Right atrium auricular region (tissue), 2 donors: ENCODE results near the gene ZNF445. TPM values are rescaled to one million over a fixed set of nuclear protein-coding genes. Genes with fewer than 3 reads are reported as not detected.
A peak's percentile ranks its signal among the peaks of the same experiment; 100 is the strongest.
"Not testable (repeated sequence)": the region's sequence is repeated elsewhere in the genome, so short reads cannot be mapped to it uniquely, and the experiment has no call there.

Experiments
- DNase-seq: peaks from one replicate; pipeline ENCODE4 v3.0.0-alpha.2; 2019; ENCODE audit warnings: low spot score
- H3K27ac ChIP-seq, 2 donors: fragments of 200-600 bp; sonication (generic); 1 replicate in 1 of 2; 2 replicates in 1 of 2; pipeline ENCODE4 v1.5.1; 2016 to 2019
- H3K27me3 ChIP-seq, 2 donors: fragments of 200-600 bp; sonication (generic); one replicate each; pipeline versions ENCODE4 v1.5.1 to v1.6.0; 2017 to 2019
- H3K36me3 ChIP-seq: fragments of 200-600 bp; sonication (generic); one replicate; pipeline ENCODE4 v1.5.1; 2016
- H3K4me1 ChIP-seq, 2 donors: fragments of 200-600 bp; sonication (generic); one replicate each; pipeline versions ENCODE4 v1.5.1 to v1.6.0; 2017 to 2019
- H3K4me3 ChIP-seq, 2 donors: fragments of 200-600 bp; sonication (generic); 1 replicate in 1 of 2; 2 replicates in 1 of 2; pipeline ENCODE4 v1.5.1; 2017 to 2019; ENCODE audit warnings: mild to moderate bottlenecking in 1 of 2, moderate library complexity in 1 of 2
- H3K9me3 ChIP-seq, 2 donors: fragments of 200-600 bp; sonication (generic); one replicate each; pipeline ENCODE4 v1.5.1; 2019
- total RNA-seq, 2 donors: library from RNA; depleted of rRNA; stranded (reverse); fragments of >200 nt; gene quantifications; one replicate each; pipeline ENCODE4 v1.1.0, GENCODE V29; 2016
- TF ChIP-seq, protein P1 (sequence below), 2 donors: fragments of 200-600 bp; sonication (generic); IDR thresholded peaks; one replicate each; pipeline ENCODE4 v1.5.1; 2019; ENCODE audit warnings: antibody characterized with exemption in 2 of 2

Gene ZNF445
- total RNA-seq, 2 donors from 2014 or later = 5.1 to 5.9 TPM

DNA sequence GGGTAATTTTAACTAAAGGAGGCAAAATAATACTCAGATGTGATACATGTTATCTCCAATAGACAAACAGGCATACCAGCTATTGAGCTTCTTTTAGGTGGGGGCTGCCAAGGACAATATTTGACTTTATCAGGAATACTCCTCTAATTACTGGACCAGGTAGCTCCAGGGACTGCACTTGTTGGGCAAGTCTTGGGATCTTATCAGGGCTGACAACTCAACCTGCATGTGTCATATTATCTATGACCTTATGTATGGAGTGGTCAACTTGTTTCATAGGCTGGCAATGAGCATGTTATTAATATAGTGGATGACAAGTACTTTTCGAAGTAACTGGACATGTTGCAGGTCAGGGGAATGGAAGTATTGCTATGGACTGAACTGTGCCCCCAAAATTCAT lies 15.0 kb upstream of the ZNF445 start:
- no peaks in the 10 kb centered on the region for H3K27me3 ChIP-seq
- H3K9me3 ChIP-seq = peaks cover 0 to 5% of the 10 kb centered on the region in 2 donors
- H3K36me3 ChIP-seq = no peaks in the 10 kb centered on the region
- DNase-seq = no peak
- no peak overlapping the region for H3K4me3 ChIP-seq
- TF ChIP-seq, protein P1, sequence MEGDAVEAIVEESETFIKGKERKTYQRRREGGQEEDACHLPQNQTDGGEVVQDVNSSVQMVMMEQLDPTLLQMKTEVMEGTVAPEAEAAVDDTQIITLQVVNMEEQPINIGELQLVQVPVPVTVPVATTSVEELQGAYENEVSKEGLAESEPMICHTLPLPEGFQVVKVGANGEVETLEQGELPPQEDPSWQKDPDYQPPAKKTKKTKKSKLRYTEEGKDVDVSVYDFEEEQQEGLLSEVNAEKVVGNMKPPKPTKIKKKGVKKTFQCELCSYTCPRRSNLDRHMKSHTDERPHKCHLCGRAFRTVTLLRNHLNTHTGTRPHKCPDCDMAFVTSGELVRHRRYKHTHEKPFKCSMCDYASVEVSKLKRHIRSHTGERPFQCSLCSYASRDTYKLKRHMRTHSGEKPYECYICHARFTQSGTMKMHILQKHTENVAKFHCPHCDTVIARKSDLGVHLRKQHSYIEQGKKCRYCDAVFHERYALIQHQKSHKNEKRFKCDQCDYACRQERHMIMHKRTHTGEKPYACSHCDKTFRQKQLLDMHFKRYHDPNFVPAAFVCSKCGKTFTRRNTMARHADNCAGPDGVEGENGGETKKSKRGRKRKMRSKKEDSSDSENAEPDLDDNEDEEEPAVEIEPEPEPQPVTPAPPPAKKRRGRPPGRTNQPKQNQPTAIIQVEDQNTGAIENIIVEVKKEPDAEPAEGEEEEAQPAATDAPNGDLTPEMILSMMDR (IDR thresholded peaks at IDR 0.05) = no peak
- no peaks in the 10 kb centered on the region for H3K4me1 ChIP-seq
- no peak overlapping the region for H3K27ac ChIP-seq

DNA sequence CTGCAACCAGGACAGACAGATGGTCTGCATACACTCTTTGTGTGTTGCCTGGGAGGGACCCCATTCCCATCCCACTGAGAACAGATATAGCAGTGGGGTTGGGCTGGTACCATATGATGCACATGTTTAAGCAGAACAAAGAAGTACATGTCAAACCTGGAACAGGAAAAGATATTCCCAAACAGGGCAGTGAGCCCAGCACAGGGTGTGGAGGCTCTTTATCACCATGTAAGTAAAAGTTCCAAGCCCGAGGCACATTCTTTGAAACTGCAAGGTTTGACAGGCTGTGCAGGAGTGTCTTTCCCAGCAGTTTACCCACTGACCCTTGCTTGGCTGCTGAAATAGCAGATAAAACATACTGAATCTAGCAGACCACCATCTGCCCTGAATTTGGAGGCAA lies 5.3 kb upstream of the ZNF445 start:
- Histone ChIP-seq H3K4me1 (no peaks in the 10 kb centered on the region), H3K36me3 (no peaks in the 10 kb centered on the region), H3K27me3 (no peaks in the 10 kb centered on the region), H3K27ac (no peak overlapping the region), H3K4me3 (no peak overlapping the region), H3K9me3 (no peaks in the 10 kb centered on the region)
- DNase-seq = no peak
- TF ChIP-seq, protein P1 (IDR thresholded peaks at IDR 0.05) = no peak

DNA sequence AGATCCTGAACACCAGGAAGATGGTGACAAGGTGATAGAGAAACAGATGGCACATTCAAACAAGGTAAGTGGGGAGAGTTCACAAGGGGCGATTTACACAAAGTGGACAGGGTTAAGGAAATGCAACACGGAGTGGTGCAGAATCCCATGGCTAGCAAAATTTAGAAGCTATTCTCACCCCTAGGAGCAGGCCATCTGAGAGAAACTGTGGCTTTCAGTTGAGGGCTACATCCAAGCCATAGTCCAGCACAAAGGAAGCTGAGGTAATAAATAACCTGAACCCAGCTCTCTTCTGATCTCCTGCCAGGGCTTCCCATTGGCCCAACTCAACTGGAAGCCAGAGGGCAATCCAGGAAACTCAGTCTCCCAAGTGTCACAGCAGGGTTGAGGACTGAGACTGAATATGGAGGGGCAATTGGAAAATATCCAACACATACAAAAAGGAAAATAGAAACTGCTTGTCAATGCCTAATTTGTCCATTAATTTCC lies 1.2 kb upstream of the ZNF445 start:
- no peaks in the 10 kb centered on the region for H3K9me3 ChIP-seq
- TF ChIP-seq, protein P1 (IDR thresholded peaks at IDR 0.05) = no peak
- peaks cover 0 to 13% of the 10 kb centered on the region in 2 donors for H3K4me1 ChIP-seq
- no peak overlapping the region for H3K27ac ChIP-seq
- no peaks in the 10 kb centered on the region for H3K36me3 ChIP-seq
- no peaks in the 10 kb centered on the region for H3K27me3 ChIP-seq
- DNase-seq = no peak
- H3K4me3 ChIP-seq = no peak overlapping the region

DNA sequence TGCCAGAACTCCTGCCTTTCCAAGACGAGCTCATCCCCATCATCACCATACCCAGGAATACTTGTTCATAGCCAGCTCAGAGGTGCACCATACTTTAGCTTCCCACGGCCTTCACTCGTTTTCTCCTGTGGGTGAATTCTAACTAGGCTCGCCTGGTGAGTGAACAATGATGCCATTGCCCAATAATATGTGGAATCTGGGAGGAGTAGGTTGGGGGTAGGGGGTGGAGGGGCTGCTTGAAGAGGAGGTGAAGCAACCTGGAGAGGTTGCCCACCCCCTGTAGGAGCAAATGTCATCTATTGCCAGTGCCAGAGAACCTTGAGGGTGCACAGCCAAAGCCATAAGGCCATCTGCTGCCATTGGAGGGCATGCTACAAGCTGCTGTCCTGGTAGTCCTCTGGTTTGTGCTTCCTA lies 592 bp upstream of the ZNF445 start:
- DNase-seq = no peak
- peak overlapping the region; percentile 74 to 84 for H3K4me3 ChIP-seq
- peak overlapping the region in 1 of 2 donors; percentile 66 for H3K27ac ChIP-seq
- H3K36me3 ChIP-seq = no peaks in the 10 kb centered on the region
- H3K27me3 ChIP-seq = no peaks in the 10 kb centered on the region
- TF ChIP-seq, protein P1 (IDR thresholded peaks at IDR 0.05) = no peak
- H3K9me3 ChIP-seq = no peaks in the 10 kb centered on the region
- H3K4me1 ChIP-seq = peaks cover 0 to 13% of the 10 kb centered on the region in 2 donors

DNA sequence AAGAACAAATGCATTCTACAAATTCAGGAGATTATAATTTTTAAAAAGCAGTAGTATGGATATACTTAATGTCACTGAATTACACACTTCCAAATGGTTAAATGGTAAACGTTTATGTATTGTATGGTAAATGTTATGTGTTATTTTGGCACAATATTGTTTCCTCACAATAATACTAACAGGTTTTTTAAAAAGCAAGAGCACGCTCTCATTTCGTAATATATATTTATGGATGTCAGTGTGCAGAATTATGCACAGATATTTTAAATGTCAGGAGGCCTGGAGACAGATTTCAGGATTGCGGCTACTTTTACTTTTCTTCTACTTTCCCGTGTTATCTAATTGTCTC lies 533 bp downstream of the ZNF445 start:
- H3K27me3 ChIP-seq = no peaks in the 10 kb centered on the region
- H3K36me3 ChIP-seq = no peaks in the 10 kb centered on the region
- TF ChIP-seq, protein P1 (IDR thresholded peaks at IDR 0.05) = no peak
- peak overlapping the region; percentile 63 to 66 for H3K27ac ChIP-seq
- H3K4me1 ChIP-seq = peaks cover 0 to 15% of the 10 kb centered on the region in 2 donors
- DNase-seq = no peak
- no peaks in the 10 kb centered on the region for H3K9me3 ChIP-seq
- H3K4me3 ChIP-seq = peak overlapping the region; percentile 74 to 84

DNA sequence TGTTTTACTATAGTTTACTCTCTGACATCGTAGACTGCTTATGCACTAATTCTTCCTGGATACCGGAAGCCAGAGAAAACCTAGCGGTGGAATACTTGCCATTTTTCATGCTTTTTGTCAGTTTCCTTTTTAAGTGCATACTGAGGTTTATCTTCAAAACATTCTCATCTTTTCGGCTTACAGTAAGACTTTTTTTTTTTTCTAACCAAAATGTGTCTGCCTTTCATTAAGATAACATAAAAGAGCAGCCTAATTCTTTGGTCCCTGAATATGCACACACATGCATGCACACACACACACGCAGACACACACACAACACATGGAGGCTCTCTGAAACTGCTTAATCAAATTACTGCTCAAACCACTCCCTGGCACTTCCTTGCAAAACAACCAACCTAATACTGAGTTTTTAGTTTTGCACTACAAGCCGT lies 1.3 kb downstream of the ZNF445 start:
- TF ChIP-seq, protein P1 (IDR thresholded peaks at IDR 0.05) = no peak
- Histone ChIP-seq H3K36me3 (no peaks in the 10 kb centered on the region), H3K4me3 (peak overlapping the region in 1 of 2 donors; percentile 74), H3K4me1 (peaks cover 0 to 19% of the 10 kb centered on the region in 2 donors), H3K27me3 (no peaks in the 10 kb centered on the region), H3K9me3 (no peaks in the 10 kb centered on the region), H3K27ac (no peak overlapping the region)
- no peak for DNase-seq

DNA sequence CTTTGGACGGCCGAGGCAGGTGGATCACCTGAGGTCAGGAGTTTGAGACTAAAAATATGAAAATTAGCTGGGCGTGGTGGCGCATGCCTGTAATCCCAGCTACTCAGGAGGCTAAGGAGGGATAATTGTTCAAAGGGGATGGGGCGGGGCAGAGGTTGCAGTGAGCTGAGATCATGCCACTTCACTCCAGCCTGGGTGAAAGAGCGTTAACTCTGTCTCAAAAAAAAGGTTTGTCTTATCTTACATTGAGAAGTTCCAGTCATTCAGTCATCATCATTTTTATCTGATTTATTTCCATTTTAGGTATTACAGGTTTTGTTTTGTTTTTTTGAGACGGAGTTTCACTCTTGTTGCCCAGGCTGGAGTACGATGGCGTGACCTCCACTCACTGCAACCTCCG lies 2.6 kb downstream of the ZNF445 start:
- not testable (repeated sequence) for H3K9me3 ChIP-seq, H3K36me3 ChIP-seq, H3K4me3 ChIP-seq, H3K27ac ChIP-seq, H3K27me3 ChIP-seq, DNase-seq
- peaks cover 0 to 19% of the 10 kb centered on the region in 2 donors for H3K4me1 ChIP-seq
